HG03460 (cell line): ENCODE measurements around the gene ZP2.
A peak's percentile ranks its signal among the peaks of the same experiment; 100 is the strongest.
"Not testable (repeated sequence)": the region's sequence is repeated elsewhere in the genome, so short reads cannot be mapped to it uniquely, and the experiment has no call there.

ENCODE experiments used
- ATAC-seq: cut with Tn5 transposase; IDR thresholded peaks from one replicate; pipeline ENCODE4 v1.9.1; 2021; ENCODE audit not compliant: unreplicated experiment

Gene ZP2

GRCh38 chr16:21175397-21175796, 36.0 kb downstream of the ZP2 start:
- no peak for ATAC-seq

GRCh38 chr16:21172650-21173049, 38.7 kb downstream of the ZP2 start:
- no peak for ATAC-seq

GRCh38 chr16:21170116-21170515, 41.3 kb downstream of the ZP2 start:
- not testable (repeated sequence) for ATAC-seq

GRCh38 chr16:21169249-21169981, 42.0 kb downstream of the ZP2 start:
- ATAC-seq, result no peak

GRCh38 chr16:21167929-21168602, 43.3 kb downstream of the ZP2 start:
- ATAC-seq, result no peak

GRCh38 chr16:21167360-21167759, 44.0 kb downstream of the ZP2 start:
- ATAC-seq, result no peak

- no peak for ATAC-seq
Observed at GRCh38 chr16:21166561-21166961, 44.8 kb downstream of the ZP2 start.

- ATAC-seq, result no peak
Observed at GRCh38 chr16:21164521-21165168, 46.7 kb downstream of the ZP2 start.

GRCh38 chr16:21163576-21163975, 47.8 kb downstream of the ZP2 start:
- no peak for ATAC-seq

GRCh38 chr16:21162661-21163151, 48.7 kb downstream of the ZP2 start:
- no peak for ATAC-seq

- ATAC-seq, result no peak
Observed at GRCh38 chr16:21161211-21161610, 50.2 kb downstream of the ZP2 start.

GRCh38 chr16:21160276-21160675, 51.1 kb downstream of the ZP2 start:
- no peak for ATAC-seq

- ATAC-seq, result no peak
Observed at GRCh38 chr16:21159281-21159951, 52.0 kb downstream of the ZP2 start.

- peak; percentile 74 for ATAC-seq
Observed at GRCh38 chr16:21158208-21159110, 52.9 kb downstream of the ZP2 start, which contains the start of gene LDAF1. TSS of gene LDAF1 (plus strand) at chr16:21158674. CDS start at chr16:21161183, 2,509 bp downstream.

- no peak for ATAC-seq
Observed at GRCh38 chr16:21157632-21158031, 53.7 kb downstream of the ZP2 start.

GRCh38 chr16:21156767-21157467, 54.5 kb downstream of the ZP2 start:
- ATAC-seq, result no peak

GRCh38 chr16:21156011-21156410, 55.4 kb downstream of the ZP2 start:
- not testable (repeated sequence) for ATAC-seq

- not testable (repeated sequence) for ATAC-seq
Observed at GRCh38 chr16:21153124-21153729, 58.1 kb downstream of the ZP2 start.
